ENCODE data around the gene YKT6.

- TF ChIP-seq CTCF (conservative IDR thresholded peaks at IDR 0.05) (no peak), EZH2 (IDR thresholded peaks at IDR 0.05; ENCODE audit: low read depth) (no peak)
Measured at GRCh38 chr7:44172803-44173424, 27.9 kb upstream of the YKT6 start.

All from PC-9 (cell line).